ENCODE measurements around the gene TUBG2.
"Not testable (repeated sequence)": the region's sequence is repeated elsewhere in the genome, so short reads cannot be mapped to it uniquely, and the experiment has no call there.

TUBG2 gene

GRCh38 chr17:42659079-42659931 lies at the start of gene TUBG2:
Gene TUBG2, plus strand, starts transcription at chr17:42659284. Its CDS starts 220 bp downstream, at chr17:42659504.
- DNase-seq: peak; percentile 78

- peak; percentile 12 for DNase-seq
These were observed 49.0 kb upstream of the TUBG2 start for GRCh38 chr17:42609814-42610801.

GRCh38 chr17:42612013-42612412 lies 47.1 kb upstream of the TUBG2 start:
- DNase-seq: no peak

GRCh38 chr17:42613699-42614295 lies 45.3 kb upstream of the TUBG2 start:
- no peak for DNase-seq

GRCh38 chr17:42617956-42618431 lies 41.1 kb upstream of the TUBG2 start:
- DNase-seq: no peak

GRCh38 chr17:42618442-42619150 lies 40.5 kb upstream of the TUBG2 start:
- no peak for DNase-seq

- DNase-seq: not testable (repeated sequence)
These were observed 37.1 kb upstream of the TUBG2 start for GRCh38 chr17:42621987-42622386.

GRCh38 chr17:42623271-42623670 lies 35.8 kb upstream of the TUBG2 start:
- no peak for DNase-seq

- DNase-seq: no peak
These were observed 35.1 kb upstream of the TUBG2 start for GRCh38 chr17:42623732-42624596.

GRCh38 chr17:42627032-42627764 lies 31.9 kb upstream of the TUBG2 start:
- DNase-seq: not testable (repeated sequence)

GRCh38 chr17:42629411-42630009 lies 29.6 kb upstream of the TUBG2 start:
- DNase-seq: no peak

- no peak for DNase-seq
These were observed 26.1 kb upstream of the TUBG2 start for GRCh38 chr17:42632949-42633444.

GRCh38 chr17:42639525-42640113 lies 19.5 kb upstream of the TUBG2 start:
- no peak for DNase-seq

GRCh38 chr17:42640121-42640520 lies 19.0 kb upstream of the TUBG2 start:
- DNase-seq: no peak

GRCh38 chr17:42642336-42642735 lies 16.7 kb upstream of the TUBG2 start:
- DNase-seq: no peak

- no peak for DNase-seq
These were observed 11.3 kb upstream of the TUBG2 start for GRCh38 chr17:42647778-42648177.

GRCh38 chr17:42651392-42651791 lies 7.7 kb upstream of the TUBG2 start:
- no peak for DNase-seq

- DNase-seq: no peak
These were observed 5.6 kb upstream of the TUBG2 start for GRCh38 chr17:42653179-42654124.
